HG03571 (cell line): ENCODE measurements around the gene VENTX.
A peak's percentile ranks its signal among the peaks of the same experiment; 100 is the strongest.
"Not testable (repeated sequence)": the region's sequence is repeated elsewhere in the genome, so short reads cannot be mapped to it uniquely, and the experiment has no call there.

Experiments used
- ATAC-seq: cut with Tn5 transposase; IDR thresholded peaks from one replicate; pipeline ENCODE4 v1.9.1; 2021; ENCODE audit not compliant: unreplicated experiment

The VENTX gene

GRCh38 chr10:133234796-133235195 is 2.9 kb upstream of the VENTX start:
- not testable (repeated sequence) for ATAC-seq

GRCh38 chr10:133235265-133235855 is 2.3 kb upstream of the VENTX start:
- no peak for ATAC-seq

DNA sequence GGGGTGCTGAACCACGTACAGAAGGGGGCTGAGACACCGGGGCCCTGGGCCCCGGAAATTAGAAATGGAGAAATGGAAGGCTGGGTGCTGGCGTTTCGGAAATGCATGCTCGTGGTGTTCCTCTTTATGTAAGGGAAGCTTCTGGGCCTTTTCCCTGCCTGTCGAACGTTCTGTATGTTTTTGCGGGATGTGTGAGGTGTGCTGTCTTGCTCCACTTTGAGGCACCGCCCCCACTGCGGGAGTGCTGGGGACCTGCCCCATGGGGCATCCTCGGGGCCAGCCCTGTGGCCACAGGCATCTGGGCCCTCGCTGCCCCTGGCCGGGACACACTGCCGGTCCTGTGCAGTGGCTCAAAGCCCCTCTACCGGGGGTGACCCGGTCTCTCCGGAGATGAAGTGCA is 1.7 kb upstream of the VENTX start:
- ATAC-seq: no peak

DNA sequence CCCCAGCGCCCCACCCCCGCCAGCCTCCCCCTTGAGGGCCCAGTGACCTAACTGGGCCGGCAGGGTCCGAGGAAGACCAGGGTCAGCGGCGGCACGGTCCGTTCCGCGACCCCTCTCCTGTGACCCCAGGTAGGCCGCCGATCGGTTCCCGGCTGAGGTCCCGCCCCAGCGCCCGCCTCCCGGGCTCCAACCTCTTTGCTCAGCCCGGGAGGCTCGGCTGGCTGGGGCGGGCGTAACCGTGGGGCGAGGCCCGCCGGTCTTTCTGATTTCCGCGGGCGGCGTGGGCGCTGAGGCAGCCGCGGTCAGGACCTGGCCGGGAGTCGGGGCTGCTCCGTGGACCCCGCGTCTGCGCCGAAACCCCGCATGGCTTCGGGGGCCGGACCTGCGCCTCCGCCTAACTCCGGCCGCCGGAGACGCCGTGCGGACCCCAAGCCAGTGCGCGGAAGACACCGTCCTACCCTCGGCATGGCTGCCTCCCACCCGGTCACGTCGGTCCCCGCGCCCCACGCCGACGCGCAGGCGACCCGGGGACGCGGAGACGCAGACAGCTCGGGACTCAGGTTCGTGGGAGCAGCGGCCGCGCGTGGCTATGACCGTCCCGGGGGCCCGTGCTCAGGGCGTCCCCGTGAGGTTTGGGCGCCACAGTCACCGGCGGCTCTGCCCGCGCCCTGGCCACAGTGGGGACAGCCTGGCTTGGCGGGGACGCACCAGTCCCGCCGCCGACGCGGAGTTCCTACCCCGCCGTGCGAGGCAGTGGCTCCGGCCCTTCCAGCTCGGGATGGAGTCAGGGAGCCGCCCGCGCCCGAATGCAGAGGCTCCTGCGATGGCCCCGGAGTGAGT is 1.0 kb upstream of the VENTX start:
- no peak for ATAC-seq

GRCh38 chr10:133237241-133237587 is 441 bp upstream of the VENTX start:
- ATAC-seq: no peak

DNA sequence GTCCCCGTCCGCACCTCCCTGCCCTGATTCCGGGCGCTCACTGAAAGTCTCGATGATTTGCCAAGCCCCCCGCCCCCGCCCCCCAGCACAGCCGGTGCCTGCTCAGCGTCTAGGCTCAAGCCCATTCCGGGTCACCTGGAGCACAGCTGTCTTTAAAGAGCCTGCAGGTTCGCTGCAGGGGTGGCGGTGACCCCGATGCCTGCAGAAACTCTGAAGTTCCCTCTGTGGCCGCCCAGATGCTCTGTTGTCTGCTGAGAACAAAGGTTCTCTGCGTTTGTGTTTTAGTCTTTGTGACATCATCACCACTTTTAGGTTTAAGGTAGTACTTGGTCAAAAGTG is 780 bp downstream of the VENTX start:
- no peak for ATAC-seq

GRCh38 chr10:133239990-133240389 is 2.3 kb downstream of the VENTX start:
- no peak for ATAC-seq

GRCh38 chr10:133241501-133242205 is 4.0 kb downstream of the VENTX start:
- peak; percentile 47 for ATAC-seq

- no peak for ATAC-seq
These were observed 5.1 kb downstream of the VENTX start for GRCh38 chr10:133242611-133243356.

GRCh38 chr10:133243593-133243992 is 5.9 kb downstream of the VENTX start:
- no peak for ATAC-seq

DNA sequence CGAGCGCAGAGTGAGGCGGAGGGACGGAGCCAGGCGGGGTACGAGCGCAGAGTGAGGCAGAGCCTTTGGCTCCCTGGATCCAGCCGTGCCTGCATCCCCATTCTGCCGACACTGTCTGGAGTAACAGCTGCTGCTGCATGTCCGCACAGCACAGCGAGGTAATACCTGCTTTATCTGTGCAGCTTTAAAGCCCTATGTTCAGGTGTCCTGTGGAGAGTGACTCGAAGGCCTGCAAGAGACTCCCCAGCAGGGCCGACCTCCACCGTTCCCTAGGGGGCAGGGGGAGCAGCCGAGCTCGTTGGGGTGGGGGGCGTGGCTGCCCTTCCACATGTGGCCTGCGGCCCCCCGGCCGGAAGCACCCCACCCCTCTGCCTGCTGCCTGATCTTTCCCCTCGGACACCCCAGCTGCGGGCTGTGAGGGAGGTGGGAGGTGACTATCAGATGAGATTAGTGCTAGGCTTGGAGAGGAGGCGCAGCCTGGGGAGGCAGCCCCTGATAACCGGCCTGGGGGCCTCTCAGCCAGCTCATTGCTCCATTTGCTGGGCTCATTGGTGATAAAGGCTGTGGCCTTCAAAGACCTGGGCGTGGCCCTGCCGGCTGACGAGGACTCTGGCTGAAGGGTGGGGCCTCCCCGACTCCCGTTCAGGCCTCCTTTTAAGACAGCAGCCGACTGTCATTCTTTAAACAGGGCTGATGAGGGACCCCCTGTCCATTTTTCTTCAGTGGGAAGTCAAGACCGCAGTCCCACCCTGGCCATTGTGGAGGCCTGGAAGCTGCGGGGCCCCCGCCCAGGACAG is 8.0 kb downstream of the VENTX start:
- ATAC-seq: no peak

GRCh38 chr10:133246236-133246626 is 8.6 kb downstream of the VENTX start:
- ATAC-seq: no peak

GRCh38 chr10:133247681-133248333 is 10.2 kb downstream of the VENTX start:
- no peak for ATAC-seq

DNA sequence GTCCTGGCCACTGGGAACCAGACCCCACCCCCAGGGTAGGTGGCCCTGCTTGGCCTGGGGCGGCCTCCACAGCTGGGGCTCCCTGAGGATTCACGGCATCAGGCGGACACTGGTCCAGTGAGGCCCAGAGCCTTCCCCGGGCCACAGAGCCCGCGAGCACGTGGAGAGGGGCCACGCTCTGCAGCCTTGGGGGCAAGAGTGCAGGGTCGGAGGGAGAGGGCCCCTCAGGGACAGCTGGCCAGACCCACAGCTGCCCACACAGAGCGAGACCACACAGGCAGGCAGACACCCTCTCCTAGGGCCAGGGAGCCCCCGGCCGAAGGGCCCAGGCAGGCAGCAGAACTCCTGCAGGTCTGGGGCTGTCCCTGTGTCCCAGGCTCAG is 10.7 kb downstream of the VENTX start:
- ATAC-seq: no peak

GRCh38 chr10:133249094-133249780 is 11.6 kb downstream of the VENTX start:
- no peak for ATAC-seq

GRCh38 chr10:133249975-133250754 is 12.5 kb downstream of the VENTX start:
- ATAC-seq: no peak

- no peak for ATAC-seq
These were observed 13.9 kb downstream of the VENTX start for GRCh38 chr10:133251388-133252222.

DNA sequence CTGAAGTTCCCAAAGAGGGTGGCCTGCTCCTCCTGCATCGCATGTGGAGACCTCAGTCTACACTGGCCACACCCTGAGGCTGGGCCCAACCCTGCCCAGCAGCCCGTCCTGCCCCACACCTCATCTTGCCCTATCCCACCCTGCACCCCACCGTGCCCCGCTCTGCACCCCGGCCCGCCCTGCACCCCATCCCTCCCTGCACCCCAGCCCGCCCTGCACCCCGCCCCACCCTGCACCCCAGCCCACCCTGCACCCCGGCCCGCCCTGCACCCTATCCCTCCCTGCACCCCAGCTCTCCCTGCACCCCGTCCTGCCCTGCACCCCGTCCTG is 14.5 kb downstream of the VENTX start:
- ATAC-seq: no peak
